Tibial nerve (tissue), 4 donors: ENCODE data around the gene CRYGN. TPM values are rescaled to one million over a fixed set of nuclear protein-coding genes. Genes with fewer than 3 reads are reported as not detected.

ENCODE experiments used
- DNase-seq, 2 donors: peaks; one replicate each; pipeline ENCODE4 v3.0.0-alpha.2; 2019; ENCODE audit warnings: low spot score in 2 of 2
- H3K27ac ChIP-seq, 4 donors: fragments of 200-600 bp; sonication (generic) in 3 of 4; one replicate each; pipeline ENCODE4 v1.5.1; 2017 to 2019; ENCODE audit warnings: mild to moderate bottlenecking in 1 of 4
- H3K27me3 ChIP-seq, 2 donors: fragments of 200-600 bp; sonication (generic) in 1 of 2; one replicate each; pipeline versions ENCODE4 v1.5.1 to v1.6.0; 2017 to 2019
- H3K36me3 ChIP-seq, 3 donors: fragments of 200-600 bp; sonication (generic); one replicate each; pipeline ENCODE4 v1.5.1; 2018 to 2019
- H3K4me1 ChIP-seq, 4 donors: fragments of 200-600 bp; sonication (generic) in 3 of 4; one replicate each; pipeline ENCODE4 v1.5.1; 2017 to 2019
- H3K4me3 ChIP-seq, 4 donors: fragments of 200-600 bp; sonication (generic) in 3 of 4; one replicate each; pipeline ENCODE4 v1.5.1; 2017 to 2019; ENCODE audit warnings: mild to moderate bottlenecking in 1 of 4, moderate library complexity in 1 of 4
- H3K9me3 ChIP-seq, 4 donors: fragments of 200-600 bp; sonication (generic) in 3 of 4; one replicate each; pipeline ENCODE4 v1.5.1; 2017 to 2019
- EP300 ChIP-seq, 2 donors: sonication (generic); formaldehyde crosslinking; IDR thresholded peaks; one replicate each; pipeline ENCODE4 v1.6.1; 2017; ENCODE audit warnings: antibody characterized with exemption in 2 of 2, mild to moderate bottlenecking in 1 of 2
- POLR2A ChIP-seq, 2 donors: fragments of 450-650 bp; IDR thresholded peaks; one replicate each; pipeline ENCODE4 v1.6.1; 2017; ENCODE audit warnings: antibody characterized with exemption in 2 of 2, mild to moderate bottlenecking in 2 of 2, moderate library complexity in 2 of 2
- WGBS, 2 donors: methylation state at CpG; one replicate each; pipeline ENCODE4 v1.1.5; 2018; 5-methylcytosine and 5-hydroxymethylcytosine counted together
- total RNA-seq, 4 donors: library from RNA; depleted of rRNA; stranded (reverse); fragments of >200 nt; gene quantifications; one replicate each; pipeline ENCODE4 v1.1.0, GENCODE V29; 2016
- TF ChIP-seq, protein P1 (sequence below), 5 experiments: fragments of 200-600 bp in 3 of 5; fragments of 450-650 bp in 2 of 5; sonication (generic) in 3 of 5; IDR thresholded peaks; one replicate each; pipeline ENCODE4 v1.5.1; 2016 to 2019; ENCODE audit warnings: antibody characterized with exemption in 5 of 5, mild to moderate bottlenecking in 3 of 5, moderate library complexity in 2 of 5

Gene CRYGN
- total RNA-seq, 4 donors from 2014 or later, result 0.59 to 1.5 (median 0.87) TPM; not detected in 1

DNA sequence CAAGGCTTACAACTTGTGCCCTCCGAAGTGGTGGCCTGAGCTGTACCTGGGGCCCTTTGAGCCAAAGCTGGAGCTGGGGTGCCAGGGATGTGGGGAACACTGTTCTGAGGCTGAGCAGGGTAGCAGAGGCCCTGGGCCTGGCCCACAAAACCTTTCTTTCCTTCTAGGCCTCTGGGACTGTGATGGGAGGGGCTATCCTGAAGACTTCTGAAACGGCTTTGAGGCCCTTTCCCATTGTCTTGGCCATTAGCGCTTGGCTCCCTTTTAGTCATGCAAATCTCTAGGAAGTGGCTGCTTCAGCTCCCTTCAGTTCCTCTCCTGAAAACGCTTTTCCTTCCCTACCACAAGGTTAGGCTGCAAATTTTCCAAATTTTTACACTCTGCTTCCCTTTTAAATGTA is 16.8 kb upstream of the CRYGN start:
- no peak for TF ChIP-seq EP300 (IDR thresholded peaks at IDR 0.05)
- TF ChIP-seq POLR2A (IDR thresholded peaks at IDR 0.05), result no peak
- TF ChIP-seq, protein P1, sequence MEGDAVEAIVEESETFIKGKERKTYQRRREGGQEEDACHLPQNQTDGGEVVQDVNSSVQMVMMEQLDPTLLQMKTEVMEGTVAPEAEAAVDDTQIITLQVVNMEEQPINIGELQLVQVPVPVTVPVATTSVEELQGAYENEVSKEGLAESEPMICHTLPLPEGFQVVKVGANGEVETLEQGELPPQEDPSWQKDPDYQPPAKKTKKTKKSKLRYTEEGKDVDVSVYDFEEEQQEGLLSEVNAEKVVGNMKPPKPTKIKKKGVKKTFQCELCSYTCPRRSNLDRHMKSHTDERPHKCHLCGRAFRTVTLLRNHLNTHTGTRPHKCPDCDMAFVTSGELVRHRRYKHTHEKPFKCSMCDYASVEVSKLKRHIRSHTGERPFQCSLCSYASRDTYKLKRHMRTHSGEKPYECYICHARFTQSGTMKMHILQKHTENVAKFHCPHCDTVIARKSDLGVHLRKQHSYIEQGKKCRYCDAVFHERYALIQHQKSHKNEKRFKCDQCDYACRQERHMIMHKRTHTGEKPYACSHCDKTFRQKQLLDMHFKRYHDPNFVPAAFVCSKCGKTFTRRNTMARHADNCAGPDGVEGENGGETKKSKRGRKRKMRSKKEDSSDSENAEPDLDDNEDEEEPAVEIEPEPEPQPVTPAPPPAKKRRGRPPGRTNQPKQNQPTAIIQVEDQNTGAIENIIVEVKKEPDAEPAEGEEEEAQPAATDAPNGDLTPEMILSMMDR (IDR thresholded peaks at IDR 0.05), result no peak
- 72 to 75% methylated on average over 4 of the region's 4 CpGs for WGBS, 2 donors
- H3K36me3 ChIP-seq, result no peaks in the 10 kb centered on the region
- no peak overlapping the region for H3K27ac ChIP-seq
- peaks cover 0 to 27% (median 26%) of the 10 kb centered on the region in 4 donors for H3K4me1 ChIP-seq
- H3K4me3 ChIP-seq, result no peak overlapping the region
- no peaks in the 10 kb centered on the region for H3K9me3 ChIP-seq
- H3K27me3 ChIP-seq, result no peaks in the 10 kb centered on the region
- DNase-seq, result no peak

DNA sequence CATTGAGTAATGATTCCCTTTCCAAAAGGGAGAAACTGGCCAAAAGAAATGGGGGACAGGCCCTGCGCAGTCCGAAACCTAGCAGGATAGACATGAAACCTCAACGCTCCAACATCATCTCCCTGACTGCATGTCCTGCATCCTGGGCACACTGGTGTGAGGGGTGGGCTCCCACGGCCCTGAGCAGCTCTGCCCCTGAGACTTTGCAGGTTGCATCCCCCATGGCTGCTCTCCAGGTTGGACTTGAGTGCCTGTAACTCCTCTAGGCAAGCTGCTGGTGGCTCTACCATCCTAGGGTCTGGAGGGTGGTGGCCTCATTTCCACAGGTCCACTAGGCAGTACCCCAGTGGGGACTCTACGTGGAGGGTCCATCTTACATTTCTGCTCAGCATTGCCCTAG is 16.3 kb upstream of the CRYGN start:
- Histone ChIP-seq H3K27me3 (no peaks in the 10 kb centered on the region), H3K27ac (no peak overlapping the region), H3K36me3 (no peaks in the 10 kb centered on the region), H3K4me3 (no peak overlapping the region), H3K9me3 (no peaks in the 10 kb centered on the region), H3K4me1 (peaks cover 0 to 22% (median 22%) of the 10 kb centered on the region in 4 donors)
- no peak for TF ChIP-seq POLR2A (IDR thresholded peaks at IDR 0.05)
- 94 to 98% methylated on average over 5 of the region's 5 CpGs for WGBS, 2 donors
- DNase-seq, result no peak

DNA sequence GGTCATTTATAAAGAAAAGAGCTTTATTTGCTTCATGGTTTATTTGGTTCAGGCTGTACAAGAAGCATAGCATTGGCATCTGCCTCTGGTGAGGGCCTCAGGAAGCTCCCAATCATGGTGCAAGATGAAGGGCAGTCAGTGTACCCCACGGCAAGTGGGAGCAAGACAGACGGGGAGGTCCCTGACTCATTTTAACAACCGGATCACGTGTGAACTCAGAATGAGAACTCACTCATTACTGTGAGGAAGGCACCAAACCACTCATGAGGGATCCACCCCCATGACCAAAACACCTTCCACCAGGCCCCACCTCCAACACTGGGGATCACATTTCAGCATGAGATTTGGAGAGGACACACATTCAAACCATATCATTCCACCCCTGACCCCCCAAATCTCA is 15.7 kb upstream of the CRYGN start:
- Histone ChIP-seq H3K4me3 (no peak overlapping the region), H3K36me3 (no peaks in the 10 kb centered on the region), H3K27me3 (no peaks in the 10 kb centered on the region), H3K27ac (no peak overlapping the region), H3K9me3 (no peaks in the 10 kb centered on the region), H3K4me1 (peaks cover 0 to 16% (median 16%) of the 10 kb centered on the region in 4 donors)
- no peak for DNase-seq
- TF ChIP-seq POLR2A (IDR thresholded peaks at IDR 0.05), result no peak
- TF ChIP-seq, protein P1 (IDR thresholded peaks at IDR 0.05), result no peak
- TF ChIP-seq EP300 (IDR thresholded peaks at IDR 0.05), result no peak
- WGBS, 2 donors, result 93 to 94% methylated on average over 4 of the region's 4 CpGs

DNA sequence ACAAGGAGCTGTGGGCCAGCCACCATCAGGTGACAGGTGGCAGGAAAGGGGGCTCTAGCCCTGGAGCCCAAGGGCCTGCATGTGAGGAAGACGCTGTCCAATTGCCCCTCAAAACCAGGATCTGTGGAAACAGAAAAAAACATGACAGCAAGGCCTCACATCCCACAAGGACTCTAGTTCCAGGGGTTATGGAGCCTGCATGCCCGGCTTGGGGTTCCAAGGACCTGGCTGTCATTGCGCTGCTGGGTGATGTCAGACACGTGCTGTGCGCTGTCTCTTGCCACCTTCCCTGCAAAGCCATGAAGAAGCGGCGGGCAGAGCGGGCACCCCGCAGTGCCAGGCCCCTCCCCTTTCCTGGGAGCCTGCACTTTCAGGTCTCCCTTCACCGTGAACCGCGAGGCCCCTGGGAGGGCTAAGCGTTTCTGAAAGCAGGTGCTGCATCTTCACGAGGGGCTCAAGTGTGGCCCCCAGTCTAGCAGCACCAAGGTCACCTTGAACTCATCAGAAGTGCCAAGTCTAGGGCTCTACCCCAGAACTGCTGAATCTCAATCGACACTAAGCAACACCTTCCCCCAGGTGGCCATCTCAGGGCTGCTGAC is 15.1 kb upstream of the CRYGN start:
- Histone ChIP-seq H3K9me3 (no peaks in the 10 kb centered on the region), H3K4me3 (no peak overlapping the region), H3K27ac (no peak overlapping the region), H3K4me1 (peaks cover 0 to 10% (median 9%) of the 10 kb centered on the region in 4 donors), H3K36me3 (no peaks in the 10 kb centered on the region), H3K27me3 (no peaks in the 10 kb centered on the region)
- no peak for DNase-seq
- TF ChIP-seq EP300 (IDR thresholded peaks at IDR 0.05) (no peak), POLR2A (IDR thresholded peaks at IDR 0.05) (no peak)
- TF ChIP-seq, protein P1 (IDR thresholded peaks at IDR 0.05), result no peak
- 90 to 95% methylated on average over 14 of the region's 15 CpGs for WGBS, 2 donors

DNA sequence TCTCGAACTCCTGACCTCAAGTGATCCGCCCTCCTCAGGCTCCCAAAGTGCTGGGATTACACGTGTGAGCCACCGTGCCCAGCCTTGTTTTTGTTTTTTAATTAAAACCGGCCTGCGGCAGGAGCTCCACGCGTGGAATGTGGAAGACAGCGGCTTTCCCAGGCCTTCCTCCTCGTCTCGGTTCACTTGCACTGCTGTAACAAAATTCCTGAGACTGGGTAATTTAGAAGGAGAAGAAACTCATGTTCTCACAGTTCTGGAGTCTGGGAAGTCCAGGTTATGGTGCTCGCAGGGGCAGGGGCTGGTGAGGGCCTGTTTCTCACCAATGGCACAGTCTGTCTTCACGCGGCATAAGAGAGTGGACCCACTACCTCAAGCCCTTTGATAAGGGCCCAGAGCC is 14.4 kb upstream of the CRYGN start:
- Histone ChIP-seq H3K27ac (no peak overlapping the region), H3K27me3 (no peaks in the 10 kb centered on the region), H3K4me1 (peaks cover 0 to 4% (median 3%) of the 10 kb centered on the region in 4 donors), H3K36me3 (no peaks in the 10 kb centered on the region), H3K4me3 (no peak overlapping the region), H3K9me3 (no peaks in the 10 kb centered on the region)
- no peak for DNase-seq
- TF ChIP-seq, protein P1 (IDR thresholded peaks at IDR 0.05), result no peak
- TF ChIP-seq POLR2A (IDR thresholded peaks at IDR 0.05) (no peak), EP300 (IDR thresholded peaks at IDR 0.05) (no peak)
- WGBS, 2 donors, result 76 to 78% methylated on average over 14 of the region's 14 CpGs
